Activated CD4-positive, alpha-beta T cell treated with anti-CD3 and anti-CD28 coated beads for 1 hour (primary cell): ENCODE data around the gene GRIN3A.
"Not testable (repeated sequence)": the region's sequence is repeated elsewhere in the genome, so short reads cannot be mapped to it uniquely, and the experiment has no call there.

Experiments
- DNase-seq: peaks from one replicate; pipeline ENCODE4 v3.0.0-alpha.2; 2020

Gene GRIN3A

DNA sequence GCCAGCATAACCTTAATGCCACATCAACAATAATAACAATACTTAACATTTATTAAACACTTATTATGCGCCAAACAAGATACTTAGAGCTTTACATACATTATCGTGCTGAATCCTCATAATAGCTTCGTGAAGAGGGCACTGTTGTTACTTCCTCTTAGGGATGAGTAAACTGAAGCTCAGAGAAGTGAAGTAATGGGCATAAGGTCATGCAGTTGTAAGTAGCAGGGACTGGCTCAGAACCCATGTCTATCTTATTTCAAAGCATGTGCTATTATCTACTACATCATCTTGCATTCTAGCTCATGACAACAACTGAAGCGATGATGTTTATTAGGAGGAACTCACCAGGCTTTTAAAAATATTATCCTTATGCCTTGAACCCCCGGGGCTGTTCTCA is 108.8 kb downstream of the GRIN3A start:
- DNase-seq: no peak

DNA sequence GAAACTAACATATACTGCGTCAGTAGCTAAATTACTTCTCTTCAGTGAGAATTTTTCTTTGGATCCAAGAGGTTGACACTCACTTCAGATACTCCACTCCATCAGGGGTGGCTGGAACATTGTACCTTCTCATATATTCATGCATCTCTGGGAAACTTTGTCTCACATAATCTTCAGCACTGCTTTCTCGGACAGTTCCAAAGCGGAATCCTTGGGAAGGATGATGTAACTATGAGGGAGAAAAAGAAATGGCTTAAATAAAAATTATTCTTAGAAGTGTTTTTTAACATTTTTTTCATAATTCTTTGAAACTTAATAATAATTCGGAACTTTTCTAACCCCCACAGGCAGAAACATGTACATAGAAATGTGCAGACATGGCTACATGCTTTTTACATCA is 110.3 kb downstream of the GRIN3A start:
- DNase-seq: no peak

DNA sequence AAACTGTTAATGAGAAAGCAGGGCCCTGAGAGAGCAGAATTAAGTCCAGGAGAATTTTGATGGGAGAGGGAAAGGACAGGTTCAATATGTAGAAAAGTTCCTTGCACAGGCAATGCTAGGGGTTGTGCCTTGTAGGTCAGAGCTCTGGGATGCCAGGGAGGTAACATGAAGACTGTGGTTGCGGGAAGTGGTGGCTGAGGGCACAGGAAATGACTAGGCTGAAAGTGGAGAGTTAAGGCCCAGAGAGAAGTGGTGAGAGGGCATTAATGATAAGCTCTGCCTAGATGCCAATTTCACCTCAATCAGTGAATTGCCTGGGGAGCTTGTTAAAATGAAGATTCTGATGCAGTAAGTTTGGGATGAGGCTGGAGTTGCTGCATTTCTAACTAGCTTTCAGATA is 112.2 kb downstream of the GRIN3A start:
- no peak for DNase-seq

DNA sequence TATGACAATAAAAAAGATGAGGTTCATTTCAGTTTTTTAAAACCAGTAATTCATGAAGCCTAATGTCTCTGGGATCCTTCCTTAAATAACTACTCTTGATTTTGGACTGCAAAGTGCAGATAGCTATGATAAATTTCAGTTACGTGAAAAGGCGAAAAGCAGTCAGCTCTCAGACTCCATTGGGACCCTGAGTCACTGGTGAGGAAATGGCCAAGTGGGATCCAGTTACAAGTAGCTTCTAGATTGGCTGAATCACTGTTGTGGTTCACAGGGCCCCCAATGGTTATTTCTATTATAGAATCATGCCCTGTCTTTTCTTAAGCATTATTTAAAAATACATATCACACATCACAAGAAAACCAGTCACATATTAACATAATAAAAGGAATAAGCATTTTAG is 112.6 kb downstream of the GRIN3A start:
- no peak for DNase-seq

DNA sequence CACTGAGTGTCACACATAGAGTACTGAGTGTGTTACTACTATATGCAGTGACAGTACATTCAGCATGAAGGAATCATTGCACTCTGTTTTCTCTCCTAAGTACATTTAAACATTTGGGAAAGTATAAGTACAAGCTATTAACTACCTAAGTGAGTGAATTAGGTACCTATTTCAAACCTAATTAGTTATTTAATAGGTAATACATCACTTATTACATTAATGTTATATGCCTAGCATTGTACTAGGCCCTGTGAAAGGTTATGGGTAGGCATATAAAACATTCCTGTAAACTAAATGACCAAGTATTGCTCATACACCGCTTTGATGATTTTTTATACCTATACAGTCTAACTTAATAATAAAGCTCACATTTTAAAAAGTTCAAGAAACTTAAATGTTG is 118.0 kb downstream of the GRIN3A start:
- no peak for DNase-seq

DNA sequence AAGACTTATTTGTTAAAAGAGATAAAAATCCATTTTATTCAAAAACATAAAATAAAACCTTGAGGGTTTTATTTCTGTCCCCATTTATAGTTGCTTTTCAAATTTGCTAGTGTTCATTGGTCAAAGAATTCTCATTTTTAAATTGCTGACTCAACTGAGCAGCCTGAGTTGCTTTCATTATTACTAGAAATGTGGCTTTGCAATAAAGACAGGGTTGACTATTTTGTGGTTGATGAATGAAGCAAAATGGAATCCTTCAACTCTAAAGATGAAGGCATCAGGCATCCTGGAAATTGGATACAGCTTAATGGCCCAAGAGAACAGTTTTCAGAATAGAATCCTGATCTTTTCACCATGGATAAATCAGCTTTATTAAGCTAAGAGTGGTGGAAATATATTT is 119.7 kb downstream of the GRIN3A start:
- DNase-seq: no peak

DNA sequence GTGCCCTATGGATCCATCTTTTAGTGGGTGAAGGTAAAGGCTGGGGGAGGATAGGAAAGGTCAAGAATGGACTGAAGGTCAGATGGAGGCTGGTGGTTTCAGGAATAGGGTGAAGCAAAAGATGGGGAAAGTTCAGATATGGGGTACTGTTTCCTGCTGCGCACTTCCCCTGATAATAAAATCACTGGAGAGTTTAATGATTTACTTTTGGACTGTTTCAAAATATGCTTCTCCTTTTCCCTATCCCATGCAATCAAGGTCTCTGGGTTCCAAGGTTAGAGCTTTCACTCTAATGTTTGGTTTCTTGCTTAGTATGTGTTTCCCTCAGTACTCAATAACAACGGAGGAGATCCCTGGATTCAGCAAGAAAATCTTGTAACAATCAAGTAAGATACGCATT is 132.9 kb downstream of the GRIN3A start:
- no peak for DNase-seq

DNA sequence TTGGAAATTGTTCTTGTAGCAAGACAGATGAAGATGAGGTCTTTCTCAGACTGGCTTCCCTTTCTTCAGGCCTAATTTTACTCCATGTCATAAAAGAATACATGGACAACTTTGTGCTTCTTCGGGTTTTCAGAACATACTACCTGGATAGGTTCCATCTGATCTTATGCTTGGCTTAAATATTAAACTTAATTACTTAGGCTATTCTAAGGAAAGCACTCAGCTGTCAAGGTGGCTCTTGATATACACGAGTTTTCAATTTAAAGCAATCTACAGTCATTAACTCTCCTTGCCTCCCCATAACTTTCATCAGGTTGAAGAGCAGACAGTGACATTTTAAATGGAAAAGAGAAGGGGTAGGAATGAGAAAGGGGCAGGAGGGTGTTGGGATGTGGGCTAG is 134.2 kb downstream of the GRIN3A start:
- DNase-seq: no peak

DNA sequence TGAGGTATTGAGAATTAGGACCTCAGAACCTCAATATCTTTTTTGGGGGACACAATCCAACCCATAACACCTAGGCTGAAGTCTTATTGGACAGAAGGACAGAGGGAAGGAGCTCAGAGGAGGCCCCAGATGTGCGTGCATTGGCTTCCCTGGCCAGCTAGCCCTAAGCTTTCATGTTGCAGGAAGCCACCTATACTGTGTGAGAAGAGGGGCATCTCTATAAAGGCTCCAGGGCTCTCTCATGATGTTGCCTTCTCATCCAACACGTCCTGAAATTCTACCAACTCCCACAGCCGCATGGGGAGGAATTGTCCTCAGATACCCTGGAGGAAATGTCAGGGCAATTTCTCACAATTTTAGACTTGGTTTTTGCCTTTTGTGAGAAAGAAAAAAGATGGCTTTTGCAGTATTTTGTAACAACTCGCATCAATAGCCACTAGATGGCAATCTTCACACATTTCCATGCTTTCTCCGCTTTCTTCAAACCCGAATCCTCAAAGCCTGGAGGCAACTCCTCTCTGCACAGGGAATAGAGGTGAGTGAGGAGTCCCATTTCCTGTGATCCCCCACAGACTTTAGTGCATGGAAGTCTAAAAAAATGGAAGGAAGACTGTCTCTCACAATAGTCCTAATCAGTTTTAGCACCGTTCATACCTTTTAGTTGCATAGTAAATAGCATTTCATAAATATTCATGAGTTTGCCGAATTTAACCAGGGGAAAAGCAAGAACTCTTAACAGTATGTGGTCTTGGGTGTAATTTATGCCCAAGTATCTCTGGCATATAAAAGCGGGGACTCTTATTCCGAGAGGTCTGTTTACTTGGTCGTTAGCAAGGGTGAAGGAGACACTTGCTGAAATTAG is 136.3 kb downstream of the GRIN3A start:
- no peak for DNase-seq

DNA sequence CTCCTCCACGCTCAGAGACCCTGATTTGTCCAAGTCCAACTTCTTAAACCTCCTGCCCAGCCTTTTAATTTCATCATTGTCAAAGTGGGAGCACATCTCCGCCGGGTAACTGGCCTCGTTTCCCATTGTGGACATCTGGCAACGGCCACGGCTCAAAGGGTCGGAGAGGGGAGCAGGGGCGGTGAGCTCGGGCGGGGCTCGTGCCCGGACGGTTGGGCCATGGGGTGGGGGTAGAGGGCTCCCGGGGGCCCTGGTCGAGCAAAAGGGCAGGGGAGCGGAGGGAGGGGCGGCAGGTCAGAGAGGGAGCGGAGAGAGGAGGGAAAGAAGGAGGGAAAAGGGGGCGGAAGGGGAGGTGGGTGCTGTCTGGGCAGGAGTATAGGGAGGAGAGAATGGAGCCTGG is 143.7 kb downstream of the GRIN3A start, which contains the start of gene PPP3R2:
PPP3R2 (minus strand) TSS at position 174 of the 400 bp plus-strand sequence; CDS start at position 126, 48 bp downstream.
- no peak for DNase-seq

DNA sequence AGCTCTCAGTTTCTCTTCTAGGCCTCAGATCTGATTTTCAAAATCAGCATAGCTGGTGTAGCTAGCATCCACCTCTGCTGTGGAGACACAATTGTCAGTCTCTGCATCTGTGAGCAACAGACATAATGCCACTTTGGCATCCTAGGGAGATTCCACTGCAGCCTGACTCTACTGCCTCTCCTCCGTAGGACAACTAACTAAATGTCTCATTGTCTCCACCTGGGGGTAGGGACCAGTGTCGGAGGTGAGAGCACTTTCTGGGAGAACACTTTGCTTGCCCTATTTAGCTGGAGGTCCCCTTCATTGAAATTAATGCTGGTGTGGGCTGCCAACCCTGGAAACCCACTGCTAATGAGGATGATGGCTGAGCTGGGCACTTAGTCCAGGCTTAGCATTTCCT is 145.1 kb downstream of the GRIN3A start:
- no peak for DNase-seq

DNA sequence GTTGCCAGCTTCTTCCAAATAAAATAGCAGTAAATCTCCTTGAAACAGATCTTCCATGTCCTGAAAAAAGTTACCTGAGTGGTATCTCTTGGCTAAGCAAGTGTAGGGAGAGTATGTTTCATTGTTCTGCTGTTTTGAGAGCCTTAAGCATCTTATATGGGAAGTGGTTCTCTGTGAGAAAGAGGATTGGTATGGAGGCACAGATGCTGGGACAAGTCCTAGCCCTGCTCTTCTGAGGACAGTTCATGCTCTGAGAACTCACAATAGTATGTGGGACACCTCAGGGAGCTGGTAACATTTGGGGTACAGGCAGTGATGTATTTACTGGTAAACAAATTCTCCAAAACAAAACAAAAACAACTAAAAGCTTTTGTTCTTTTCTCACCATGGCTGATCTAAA is 145.7 kb downstream of the GRIN3A start:
- no peak for DNase-seq

DNA sequence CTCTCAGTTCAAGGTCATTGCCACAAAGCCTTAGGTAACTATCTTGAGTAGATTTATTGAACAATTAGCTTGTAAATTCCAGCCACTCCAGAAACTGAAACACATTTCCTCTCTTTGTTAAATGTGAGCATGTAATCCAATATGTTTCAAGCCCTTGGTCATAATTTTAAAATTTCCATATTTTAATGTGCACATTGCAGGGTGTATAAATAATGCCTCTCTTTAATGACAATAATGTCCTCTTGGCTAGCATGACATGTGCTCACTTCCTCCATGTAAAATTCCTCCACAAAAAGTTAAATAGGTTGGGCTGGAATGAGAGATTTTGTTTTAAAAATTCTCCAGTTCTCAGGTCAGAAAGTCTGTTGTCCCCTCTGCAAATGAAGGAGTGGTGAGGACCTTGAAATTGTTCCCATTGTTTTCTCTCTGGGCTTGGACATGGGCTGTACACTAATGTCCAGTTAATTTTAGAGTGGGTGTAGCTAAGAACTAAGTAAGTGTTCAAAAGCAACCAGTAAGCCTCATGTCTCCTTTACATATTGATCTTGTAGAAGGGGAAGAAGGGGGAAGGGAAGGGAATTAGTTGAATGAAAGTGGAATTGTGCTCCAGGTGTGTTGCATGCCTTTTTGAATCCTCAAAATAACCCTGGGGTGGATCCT is 146.5 kb downstream of the GRIN3A start:
- DNase-seq: no peak

DNA sequence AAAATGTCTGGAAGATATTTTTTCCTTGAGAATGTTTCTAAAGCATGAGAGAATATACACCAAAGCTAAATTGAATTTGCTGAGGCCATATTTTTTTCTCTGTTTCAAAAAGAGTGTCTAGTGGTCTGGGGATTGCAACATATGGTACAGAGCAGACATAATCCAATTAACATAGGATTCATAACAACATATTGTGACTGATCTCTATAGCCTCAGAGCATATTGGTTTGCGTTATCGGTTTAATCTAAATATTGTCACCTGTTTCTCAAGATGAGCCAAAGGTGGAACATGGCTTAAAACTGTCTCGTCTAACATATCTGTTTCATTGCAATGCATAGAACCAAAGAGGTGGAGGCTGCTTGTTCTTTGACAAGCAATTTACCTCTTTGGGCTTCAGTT is 147.5 kb downstream of the GRIN3A start:
- no peak for DNase-seq

DNA sequence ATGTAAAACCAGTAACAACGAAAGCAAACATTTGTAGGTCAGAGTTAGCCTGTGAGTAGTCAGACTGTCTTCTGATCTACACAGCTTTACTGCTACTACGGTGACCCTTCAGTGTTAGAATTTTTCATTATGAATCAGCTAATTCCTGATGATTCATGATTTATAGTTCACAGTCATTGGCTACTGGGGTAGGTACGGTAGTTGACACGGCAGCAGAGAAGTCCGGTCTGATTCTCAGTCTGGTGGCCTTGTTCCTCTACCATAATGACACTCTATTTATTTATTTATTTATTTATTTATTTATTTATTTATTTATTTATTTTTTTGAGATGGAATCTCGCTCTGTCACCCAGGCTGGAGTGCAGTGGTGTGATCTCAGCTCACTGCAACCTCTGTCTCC is 148.4 kb downstream of the GRIN3A start:
- not testable (repeated sequence) for DNase-seq

DNA sequence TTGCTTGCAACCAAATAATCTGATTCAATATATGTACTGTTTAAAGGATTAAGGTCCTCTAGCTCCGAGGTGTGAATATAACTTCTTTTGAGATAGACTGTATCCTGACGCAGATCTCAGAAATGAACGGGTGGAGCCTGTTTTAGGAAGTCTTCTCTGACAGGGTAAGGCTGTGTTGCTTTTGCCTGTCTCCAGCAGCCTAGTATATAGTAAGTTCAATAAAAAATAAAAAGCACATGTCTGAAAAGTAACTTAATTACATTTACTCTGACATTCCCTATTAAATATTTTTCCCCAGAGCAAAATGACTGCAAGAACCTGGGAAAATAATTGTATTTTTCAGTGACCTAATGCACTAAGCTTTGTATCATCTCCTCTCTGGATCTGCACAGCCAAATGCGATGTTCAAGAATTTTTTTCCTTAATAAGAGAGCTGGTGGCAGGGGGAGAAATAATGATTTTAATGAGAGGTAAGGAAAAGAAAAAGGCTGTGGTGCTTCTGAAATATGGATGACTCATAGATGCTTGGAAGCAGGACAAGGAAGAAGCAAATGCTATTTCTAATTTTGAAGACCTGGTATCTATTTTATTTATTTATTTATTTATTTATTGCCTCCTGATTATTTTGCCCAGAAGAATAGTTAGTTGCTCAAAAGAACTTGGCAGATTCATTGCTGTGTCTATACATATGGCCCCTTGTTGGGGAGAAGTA is 151.0 kb downstream of the GRIN3A start:
- DNase-seq: no peak

DNA sequence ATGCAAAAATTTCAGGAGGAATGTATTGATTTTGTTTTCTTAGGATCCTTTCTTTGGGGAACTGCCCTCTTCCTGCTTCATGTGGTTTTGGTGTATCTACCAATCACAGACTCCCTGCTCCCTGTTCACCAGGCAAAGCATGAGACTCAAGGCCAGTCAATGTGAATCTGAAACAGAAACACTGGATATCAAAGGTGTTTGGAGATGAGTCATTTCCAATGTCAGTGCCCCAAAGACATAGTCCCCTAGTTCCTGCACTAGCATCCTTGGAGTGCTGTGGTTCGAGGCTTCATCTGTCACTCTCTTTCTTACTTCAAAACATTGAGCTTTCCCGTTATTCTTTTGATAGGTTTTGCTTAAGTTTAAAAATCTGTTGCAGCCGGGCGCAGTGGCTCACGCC is 151.8 kb downstream of the GRIN3A start:
- DNase-seq: no peak

DNA sequence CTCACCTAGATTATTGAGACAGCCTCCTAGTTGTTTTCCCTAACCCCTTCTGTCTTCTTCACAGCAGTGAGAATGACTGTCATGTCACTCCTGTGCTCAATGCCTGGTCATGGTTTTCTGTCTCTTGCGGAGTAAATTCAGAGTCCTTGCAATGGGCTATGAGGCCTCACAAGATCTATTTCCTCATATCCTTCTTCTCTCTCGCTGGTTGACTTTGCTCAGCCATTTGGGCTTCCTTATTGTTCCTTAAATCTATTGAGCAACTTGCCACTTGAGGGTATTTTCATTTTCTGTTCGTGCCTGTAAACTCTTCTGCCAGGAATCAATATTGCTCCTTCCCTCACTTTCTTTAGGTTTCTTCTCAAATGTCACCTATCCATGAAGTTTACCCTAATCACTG is 152.7 kb downstream of the GRIN3A start:
- DNase-seq: no peak

DNA sequence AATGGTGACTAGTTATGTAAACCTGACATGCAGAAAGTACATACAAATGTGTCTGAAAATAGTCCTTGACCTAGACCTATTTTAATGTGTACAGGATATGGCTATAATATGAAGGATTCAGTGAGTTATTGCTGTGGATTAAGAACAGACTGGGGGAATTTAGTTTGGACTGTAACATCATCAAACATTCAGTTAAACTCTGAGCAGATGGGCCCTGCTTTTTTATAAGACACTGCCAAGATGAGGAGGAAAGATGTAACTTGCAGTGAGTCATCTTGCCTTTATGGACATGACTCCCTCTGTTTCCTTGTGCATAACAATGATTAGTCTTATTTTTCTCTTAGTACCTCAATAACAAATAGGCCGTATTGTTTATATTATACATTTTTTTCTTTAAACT is 155.9 kb downstream of the GRIN3A start:
- DNase-seq: no peak

DNA sequence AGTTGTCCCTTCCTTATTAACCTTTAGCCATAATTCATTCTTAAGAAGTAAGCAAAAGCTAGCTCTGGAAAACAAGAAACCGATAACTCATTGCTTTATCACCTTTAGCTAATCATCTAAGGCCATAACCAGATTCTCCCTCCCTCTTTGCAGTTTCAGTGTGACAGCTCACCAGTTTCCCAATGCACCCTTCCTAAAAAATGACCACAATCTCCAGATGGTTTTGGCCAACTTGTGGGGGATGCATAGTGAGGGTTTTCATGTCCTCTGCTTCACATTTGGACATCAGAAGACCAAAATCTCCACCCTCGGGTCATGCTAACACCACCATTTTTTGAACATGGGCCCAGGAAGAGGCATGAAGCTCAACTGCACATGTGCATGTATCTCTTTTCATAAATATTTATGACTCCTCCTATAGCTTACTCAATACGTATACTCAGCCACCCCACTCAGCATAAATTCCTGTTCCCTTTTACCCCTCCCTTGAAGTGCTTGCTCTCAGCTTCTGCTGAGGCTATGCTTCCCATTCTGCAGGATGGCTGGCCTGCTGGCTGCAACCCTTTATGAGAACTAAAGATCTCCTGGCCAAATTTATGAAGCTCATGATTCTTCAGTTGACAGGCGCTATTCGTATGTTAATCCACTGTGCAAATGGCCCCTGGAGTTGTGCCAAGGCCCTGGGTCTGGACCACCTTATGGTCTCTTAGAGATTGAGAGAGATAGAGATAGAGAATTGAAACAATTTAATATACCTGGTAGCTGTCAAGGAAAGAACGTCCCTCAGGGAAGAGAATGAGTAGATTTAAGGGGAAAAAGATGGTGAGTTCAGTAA is 158.5 kb downstream of the GRIN3A start:
- DNase-seq: no peak

DNA sequence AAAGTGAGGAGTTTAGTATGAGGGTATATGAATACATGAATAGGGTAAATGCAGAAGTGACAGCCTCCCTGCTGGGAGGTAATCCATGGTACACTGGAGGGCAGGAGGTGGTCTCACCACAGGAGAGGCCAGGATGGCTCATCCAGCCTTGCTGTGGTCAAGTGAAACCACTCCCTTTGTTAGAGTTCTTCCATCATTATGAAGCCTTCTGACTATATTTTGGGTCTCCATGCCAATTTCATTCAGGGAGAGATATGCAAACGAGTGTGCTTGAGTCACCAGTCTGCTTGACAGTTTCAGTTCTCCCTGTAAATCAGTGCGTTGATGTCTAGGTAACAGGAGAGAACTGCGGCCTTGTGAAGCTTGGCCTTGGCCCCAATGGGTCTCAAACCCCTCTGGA is 160.1 kb downstream of the GRIN3A start:
- DNase-seq: no peak

DNA sequence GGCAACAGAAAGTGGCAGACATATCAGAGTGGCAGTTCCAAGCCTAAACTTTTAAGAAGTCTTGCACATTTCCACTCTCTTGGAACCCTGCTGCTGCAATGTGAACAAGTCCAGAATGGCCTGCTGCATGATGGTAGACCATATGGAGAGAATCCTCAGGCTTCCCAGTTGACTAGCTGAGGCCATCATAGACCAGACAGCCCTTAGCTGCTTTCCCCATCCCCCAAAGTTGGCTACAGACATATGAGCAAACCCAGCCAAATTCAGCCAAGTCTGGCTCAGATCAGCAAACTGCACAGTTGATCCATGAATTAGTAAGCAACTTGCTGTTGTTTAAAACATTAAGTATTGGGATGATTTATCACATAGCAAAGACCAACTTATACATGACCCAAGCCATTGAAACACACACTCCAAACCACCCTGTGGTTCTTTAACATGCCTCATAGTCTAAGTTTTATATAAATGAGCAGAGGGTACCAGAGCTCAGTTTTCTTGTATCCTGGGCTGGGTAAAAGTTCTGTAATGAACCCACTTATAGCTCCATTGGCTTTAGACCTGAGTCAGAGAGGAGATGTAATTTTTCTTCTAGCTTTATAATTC is 163.6 kb downstream of the GRIN3A start:
- DNase-seq: no peak

DNA sequence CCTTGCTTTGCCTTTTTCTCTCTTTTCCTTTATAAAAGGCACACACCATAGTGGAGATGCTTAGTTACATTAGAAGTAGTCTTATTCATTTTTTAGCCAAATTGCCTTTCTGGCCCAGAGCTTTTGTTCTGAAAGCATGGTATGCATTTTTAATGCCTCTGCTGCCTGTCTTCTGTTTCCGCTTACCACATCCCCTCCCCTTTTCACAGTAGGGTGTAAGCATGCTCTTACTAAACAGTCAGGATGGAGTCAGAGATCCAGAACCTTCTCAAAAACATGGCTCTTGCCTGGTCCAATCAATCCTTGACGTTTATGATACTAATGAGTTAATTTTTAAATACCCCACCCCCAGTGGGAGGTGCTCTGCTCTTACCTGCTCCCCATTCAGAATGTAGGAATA is 166.1 kb downstream of the GRIN3A start:
- no peak for DNase-seq
